Measurements from ENCODE around the gene IZUMO4.

- no peak for TF ChIP-seq CTCF (IDR thresholded peaks at IDR 0.05; ENCODE audit: poor library complexity)
- no peak for TF ChIP-seq EZH2 (IDR thresholded peaks at IDR 0.05; ENCODE audit: borderline replicate concordance)
- no peak for TF ChIP-seq EZH2phosphoT487 (IDR thresholded peaks at IDR 0.05; ENCODE audit: low read depth, severe bottlenecking, unreplicated experiment)
These were observed 18.7 kb upstream of the IZUMO4 start for GRCh38 chr19:2077833-2078619.
